PC-3 (cell line): ENCODE results near the gene PPP1CB. TPM values are rescaled to one million over a fixed set of nuclear protein-coding genes. Genes with fewer than 3 reads are reported as not detected.

Experiments
- ATAC-seq: fragments of 200-7000 bp; cut with Tn5 transposase; 2 replicates; pipeline ENCODE4 v1.9.1; 2020; ENCODE audit warnings: mild to moderate bottlenecking, moderate library complexity
- BruUV-seq: library from RNA; stranded (reverse); fragments of 400-500 nt; replicated peaks from 2 replicates; lab custom pipeline; 2021; lab: Mats Ljungman, UMichigan
- CTCF ChIA-PET: fragments of 300-600 bp; sonication (Branson Sonifier 250); formaldehyde crosslinking; loops from one replicate; lab custom pipeline; 2022; ENCODE audit warnings: antibody characterized with exemption; lab: Charles Lee
- POLR2A ChIA-PET: fragments of 300-600 bp; sonication (Branson Sonifier 250); formaldehyde crosslinking; loops from one replicate; lab custom pipeline; 2022; ENCODE audit warnings: antibody characterized with exemption; ENCODE audit not compliant: unreplicated experiment; lab: Charles Lee
- DNase-seq: peaks from one replicate; pipeline ENCODE4 v3.0.0-alpha.2; 2015
- H2AFZ ChIP-seq: fragments of 300-600 bp; sonication (generic); 2 replicates; pipeline ENCODE4 v1.6.0; 2016; ENCODE audit warnings: antibody characterized with exemption, low read length
- H3F3A ChIP-seq: fragments of 300-600 bp; sonication (generic); one replicate; pipeline ENCODE4 v1.6.0; 2017; ENCODE audit warnings: antibody characterized with exemption, low read length, control low read depth, mild to moderate bottlenecking; ENCODE audit not compliant: unreplicated experiment
- H3K27ac ChIP-seq: fragments of 300-600 bp; sonication (generic); 2 replicates; pipeline ENCODE4 v1.5.1; 2016; ENCODE audit warnings: mild to moderate bottlenecking, low read length
- H3K27me3 ChIP-seq: fragments of 300-600 bp; sonication (generic); 2 replicates; pipeline ENCODE4 v1.6.1; 2016; ENCODE audit warnings: low read length, mixed read lengths
- H3K36me3 ChIP-seq: fragments of 300-600 bp; sonication (generic); 2 replicates; pipeline ENCODE4 v1.6.1; 2016; ENCODE audit warnings: low read depth, mixed run types, low read length, mixed read lengths
- H3K4me1 ChIP-seq: fragments of 300-600 bp; sonication (generic); 2 replicates; pipeline ENCODE4 v1.5.1; 2016; ENCODE audit warnings: low read length; ENCODE audit not compliant: insufficient read depth
- H3K4me2 ChIP-seq: fragments of 300-600 bp; sonication (generic); 2 replicates; pipeline ENCODE4 v1.6.0; 2016; ENCODE audit warnings: low read length
- H3K4me3 ChIP-seq: fragments of 300-600 bp; sonication (generic); 2 replicates; pipeline ENCODE4 v1.5.1; 2016; ENCODE audit warnings: mild to moderate bottlenecking, low read length, mixed read lengths
- H3K79me2 ChIP-seq: fragments of 300-600 bp; sonication (generic); 2 replicates; pipeline ENCODE4 v1.6.1; 2017; ENCODE audit warnings: low read length, mixed read lengths
- H3K9ac ChIP-seq: fragments of 300-600 bp; sonication (generic); 2 replicates; pipeline ENCODE4 v1.6.0; 2016; ENCODE audit warnings: mild to moderate bottlenecking, low read length
- H3K9me2 ChIP-seq: fragments of 300-600 bp; sonication (generic); replicated peaks from 2 replicates; pipeline ENCODE4 v1.6.1; 2016; ENCODE audit warnings: mixed run types, low read length, mixed read lengths
- H3K9me3 ChIP-seq: fragments of 300-600 bp; sonication (generic); 2 replicates; pipeline ENCODE4 v1.6.1; 2016; ENCODE audit warnings: low read length, mixed read lengths
- H4K20me1 ChIP-seq: fragments of 300-600 bp; sonication (generic); 2 replicates; pipeline ENCODE4 v1.6.1; 2016; ENCODE audit warnings: low read length, mixed read lengths
- CTCF ChIP-seq: fragments of 300-600 bp; sonication (generic); conservative IDR thresholded peaks from 2 replicates; pipeline ENCODE4 v1.5.1; 2017; ENCODE audit warnings: antibody characterized with exemption, low read depth, mild to moderate bottlenecking, low read length
- EZH2 ChIP-seq: fragments of 300-600 bp; sonication (generic); IDR thresholded peaks from one replicate; pipeline ENCODE4 v1.6.1; 2017; ENCODE audit warnings: antibody characterized with exemption, mild to moderate bottlenecking, low read length; ENCODE audit not compliant: unreplicated experiment
- EZH2phosphoT487 ChIP-seq: fragments of 300-600 bp; sonication (generic); IDR thresholded peaks from 2 replicates; pipeline ENCODE4 v1.6.1; 2018; ENCODE audit warnings: mild to moderate bottlenecking, antibody characterized with exemption, low read length, borderline replicate concordance
- intact Hi-C: fragments of 100-400 bp; cut with micrococcal nuclease; formaldehyde crosslinking; loops from 2 replicates; pipeline ENCODE4 v1.9.0; 2023
- total RNA-seq: library from RNA; depleted of rRNA; stranded (reverse); fragments of >200 nt; gene quantifications from 2 replicates; pipeline ENCODE4 v1.2.3, GENCODE V29; 2014

Gene PPP1CB
- total RNA-seq, 1 experiment from 2014 or later: 84.2 TPM

GRCh38 chr2:28702878-28703277 is 48.8 kb upstream of the PPP1CB start:
- intact Hi-C loops: no loop called here
- ATAC-seq (no peak), DNase-seq (no peak)
- CTCF ChIA-PET: no interaction called here
- H3K27me3 ChIP-seq: no peaks in the 10 kb centered on the region
- BruUV-seq: no TSS peak
- H3K4me3 ChIP-seq: no peak overlapping the region
- H3K27ac ChIP-seq: no peak overlapping the region
- H3K9me3 ChIP-seq: no peaks in the 10 kb centered on the region
- H3K9me2 ChIP-seq: no peaks in the 10 kb centered on the region
- no peaks in the 10 kb centered on the region for H3K79me2 ChIP-seq
- no peaks in the 10 kb centered on the region for H3K4me1 ChIP-seq
- POLR2A ChIA-PET: no interaction called here
- no peaks in the 10 kb centered on the region for H3K36me3 ChIP-seq
- TF ChIP-seq EZH2 (no peak), EZH2phosphoT487 (no peak), CTCF (no peak)
- H3F3A ChIP-seq: no peaks in the 10 kb centered on the region
- H4K20me1 ChIP-seq: no peaks in the 10 kb centered on the region
- H2AFZ ChIP-seq: no peak overlapping the region
- H3K9ac ChIP-seq: no peak overlapping the region
- no peak overlapping the region for H3K4me2 ChIP-seq

- H3K36me3 ChIP-seq: no peaks in the 10 kb centered on the region
- no peak overlapping the region for H3K27ac ChIP-seq
- ChIA-PET CTCF (no interaction called here), POLR2A (no interaction called here)
- H3K9me3 ChIP-seq: no peaks in the 10 kb centered on the region
- no peak overlapping the region for H3K9ac ChIP-seq
- no peak for DNase-seq
- H4K20me1 ChIP-seq: no peaks in the 10 kb centered on the region
- no peaks in the 10 kb centered on the region for H3K9me2 ChIP-seq
- intact Hi-C loops: no loop called here
- no peaks in the 10 kb centered on the region for H3K4me1 ChIP-seq
- no peaks in the 10 kb centered on the region for H3K79me2 ChIP-seq
- H2AFZ ChIP-seq: no peak overlapping the region
- no peak for ATAC-seq
- TF ChIP-seq EZH2phosphoT487: no peak
- no peak for TF ChIP-seq CTCF
- TF ChIP-seq EZH2: no peak
- no peaks in the 10 kb centered on the region for H3F3A ChIP-seq
- H3K4me3 ChIP-seq: no peak overlapping the region
- H3K27me3 ChIP-seq: no peaks in the 10 kb centered on the region
- H3K4me2 ChIP-seq: no peak overlapping the region
- BruUV-seq: no TSS peak
Measured at GRCh38 chr2:28704621-28705020, 47.0 kb upstream of the PPP1CB start.

GRCh38 chr2:28705751-28706440 is 45.7 kb upstream of the PPP1CB start:
- Histone ChIP-seq H3K4me2 (no peak overlapping the region), H3K36me3 (no peaks in the 10 kb centered on the region), H3K79me2 (no peaks in the 10 kb centered on the region), H2AFZ (no peak overlapping the region), H3K27me3 (no peaks in the 10 kb centered on the region), H3K9ac (no peak overlapping the region), H3K9me2 (no peaks in the 10 kb centered on the region), H3K9me3 (no peaks in the 10 kb centered on the region), H3K27ac (no peak overlapping the region), H3K4me3 (no peak overlapping the region), H4K20me1 (no peaks in the 10 kb centered on the region), H3K4me1 (no peaks in the 10 kb centered on the region), H3F3A (no peaks in the 10 kb centered on the region)
- no peak for TF ChIP-seq EZH2phosphoT487
- TF ChIP-seq CTCF: no peak
- TF ChIP-seq EZH2: no peak
- intact Hi-C loops: no loop called here
- no TSS peak for BruUV-seq
- no peak for DNase-seq
- ChIA-PET CTCF (no interaction called here), POLR2A (interaction anchor here (0.7 kb wide), 1 partner anchor 263 kb away, joined by 6 read pairs; no protein-coding TSS in a partner anchor)
- no peak for ATAC-seq
